ENCODE data around the gene NUTF2.

GRCh38 chr16:67844497-67844896 is 2.2 kb upstream of the NUTF2 start:
- TF ChIP-seq POLR2A (IDR thresholded peaks at IDR 0.05) (no peak), CTCF (IDR thresholded peaks at IDR 0.05) (no peak)

Measured in Peyer's patch (tissue), 4 donors.